Midbrain (tissue), 1 donor: ENCODE measurements around the gene FAM107B.
A peak's percentile ranks its signal among the peaks of the same experiment; 100 is the strongest.

Experiments used
- DNase-seq: peaks from one replicate; lab custom pipeline; 2025; lab: John Stamatoyannopoulos, UW

FAM107B gene

DNA sequence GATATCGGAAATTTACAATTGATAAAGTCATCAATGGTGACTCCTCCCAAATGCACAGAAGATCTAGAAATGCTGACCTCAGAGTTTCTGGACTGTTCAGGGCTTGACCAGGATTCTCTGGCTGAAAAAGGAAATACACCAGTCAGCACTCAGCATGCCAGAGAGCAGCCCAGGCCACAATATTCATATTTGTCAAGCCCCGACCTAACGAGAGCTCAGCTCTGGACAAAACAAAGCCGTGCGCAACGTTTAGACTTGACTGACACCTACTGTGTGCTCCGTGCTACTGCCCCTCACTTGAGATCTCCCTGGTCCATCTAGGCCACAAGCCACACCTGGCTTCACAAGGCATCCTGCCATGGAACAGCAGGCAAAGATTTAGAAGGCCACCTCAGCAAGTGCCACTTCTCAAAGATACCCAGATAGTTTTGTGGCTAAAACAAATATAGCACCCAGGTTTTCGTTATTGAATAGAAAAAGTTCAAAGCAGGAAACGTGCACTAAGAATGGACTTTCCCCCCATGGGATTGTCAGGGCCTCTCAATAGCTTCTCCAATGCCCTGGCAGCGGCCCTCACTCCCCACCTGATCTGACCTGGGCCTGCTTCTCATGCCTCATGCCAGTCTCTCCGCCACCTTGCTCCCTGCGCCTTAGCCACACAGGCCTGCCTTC is 218.3 kb downstream of the FAM107B start:
- no peak for DNase-seq

DNA sequence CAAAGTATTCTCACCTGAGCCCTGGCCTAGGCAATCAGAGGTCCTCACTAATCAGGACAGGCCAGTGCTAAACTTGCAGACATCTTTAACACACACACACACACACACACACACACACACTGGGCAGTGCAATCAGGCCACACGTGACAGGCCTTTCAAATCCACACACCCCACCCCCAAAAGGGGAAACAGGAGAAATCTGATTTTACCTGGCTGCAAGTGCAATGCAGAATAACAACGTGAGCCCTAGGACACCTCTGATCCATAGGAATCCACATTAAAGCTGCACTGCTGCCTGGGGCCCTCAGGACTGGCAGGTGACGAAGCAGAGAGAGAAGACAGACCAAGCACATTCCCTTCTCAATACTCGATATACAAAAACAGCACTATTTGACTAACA is 218.9 kb downstream of the FAM107B start:
- DNase-seq = no peak

DNA sequence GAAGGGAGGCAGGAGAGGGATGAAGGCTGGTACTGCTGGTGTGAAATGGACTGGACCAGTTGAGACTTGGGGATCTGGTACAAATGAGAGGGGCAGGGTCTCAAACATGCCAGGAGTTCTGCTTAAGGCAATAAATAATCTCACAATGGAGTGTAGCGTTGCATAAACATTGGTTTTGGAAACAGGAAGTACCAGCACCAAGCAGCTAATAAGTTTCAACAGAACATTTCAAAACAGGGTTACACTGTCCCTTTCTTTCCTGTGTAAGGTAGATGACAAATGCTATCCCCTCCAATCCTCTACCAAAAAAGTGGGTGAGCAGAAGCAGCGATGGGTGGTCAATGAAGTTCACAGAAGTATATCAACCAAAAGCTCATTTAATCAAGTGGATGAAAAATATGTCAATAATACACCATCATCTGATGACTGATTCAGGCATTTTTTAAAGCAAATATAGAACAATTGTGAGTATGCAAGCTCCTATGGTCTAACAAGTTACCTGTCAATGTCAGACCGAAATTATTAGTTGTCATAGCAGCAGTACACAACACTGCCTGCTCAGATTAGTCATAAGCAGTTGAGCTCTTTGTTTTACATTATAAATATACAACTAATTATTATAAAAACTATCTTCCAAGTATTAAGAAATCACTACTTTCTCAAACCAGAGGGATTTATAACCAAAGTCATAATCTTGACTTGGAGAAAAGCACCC is 220.0 kb downstream of the FAM107B start:
- DNase-seq = no peak

DNA sequence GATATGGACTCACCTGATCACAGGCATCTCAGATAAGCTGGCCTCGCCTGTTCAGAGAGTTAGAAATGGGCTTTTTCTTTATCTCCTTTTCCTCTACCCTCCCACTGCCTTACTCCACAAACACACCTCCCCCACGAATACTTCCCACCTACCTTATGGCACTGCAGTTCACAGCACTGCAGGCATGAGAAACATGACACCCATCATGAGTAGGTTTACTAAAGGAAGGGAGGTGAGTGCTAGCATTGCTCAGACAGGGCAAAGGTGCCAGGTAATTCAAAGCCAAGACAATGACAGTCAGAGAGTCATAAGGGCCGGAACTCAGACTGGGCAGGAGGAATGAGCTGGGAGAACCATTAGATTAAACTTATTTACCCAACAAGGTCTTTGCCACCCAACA is 220.6 kb downstream of the FAM107B start:
- DNase-seq = no peak

DNA sequence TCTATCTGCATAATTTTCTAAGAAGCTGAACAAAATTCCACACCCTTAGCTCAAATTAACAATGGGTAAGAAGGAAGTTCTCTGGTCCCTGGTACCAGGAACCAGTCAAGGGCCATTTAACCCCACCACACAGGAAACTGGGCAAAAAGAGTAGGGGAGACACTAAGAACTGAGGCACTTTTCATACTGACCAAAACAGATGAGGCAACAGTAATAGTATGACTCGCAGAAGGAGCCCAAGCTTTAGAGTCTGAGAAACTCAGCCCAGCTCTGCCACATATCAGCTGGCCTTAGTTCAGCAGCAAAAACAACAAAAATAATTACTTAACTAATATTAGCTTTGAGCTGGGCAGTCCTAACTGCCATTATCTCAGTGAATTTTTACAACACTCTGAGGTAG is 221.2 kb downstream of the FAM107B start:
- no peak for DNase-seq

DNA sequence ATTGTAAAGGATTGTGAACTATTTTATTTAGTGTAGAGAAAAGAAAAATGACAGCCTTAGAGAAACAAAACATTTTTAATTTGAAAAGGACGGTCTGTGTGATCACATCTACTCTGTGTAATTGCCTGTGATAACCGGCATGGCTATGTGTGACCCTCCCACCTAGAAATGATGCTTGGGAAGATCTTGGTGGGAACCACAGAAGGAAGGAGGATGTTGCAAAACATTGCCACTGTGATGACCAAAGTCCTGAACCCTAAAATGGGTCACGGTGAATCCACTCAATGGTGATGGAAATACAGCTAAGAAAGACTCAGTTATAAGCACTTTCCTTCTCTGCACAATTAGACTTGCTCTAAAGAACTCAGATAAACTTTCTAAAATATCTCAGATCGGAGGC is 222.7 kb downstream of the FAM107B start:
- DNase-seq = no peak

DNA sequence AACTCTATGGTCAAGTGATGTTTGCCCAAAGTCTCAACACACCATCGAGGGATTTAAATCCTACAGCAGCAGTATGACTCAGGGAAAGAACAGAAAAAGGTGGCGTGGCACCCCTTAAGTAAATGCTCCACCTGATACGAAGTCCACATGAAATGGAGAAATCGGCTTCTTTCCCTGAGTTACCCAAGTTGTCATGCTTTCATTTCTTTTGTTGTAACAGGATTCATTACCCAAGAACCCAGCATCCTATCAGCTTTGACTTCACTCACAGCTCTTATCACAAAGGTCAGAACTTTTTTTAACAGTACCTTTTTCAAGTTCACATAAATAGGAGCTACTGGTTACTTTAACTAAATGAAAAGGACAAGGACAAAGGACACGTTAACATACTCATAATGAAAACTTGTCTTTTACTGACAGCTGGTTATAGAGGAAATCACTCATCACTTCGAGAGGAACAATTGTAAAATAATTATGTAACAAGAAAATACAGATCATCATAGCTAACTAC is 224.2 kb downstream of the FAM107B start:
- no peak for DNase-seq

DNA sequence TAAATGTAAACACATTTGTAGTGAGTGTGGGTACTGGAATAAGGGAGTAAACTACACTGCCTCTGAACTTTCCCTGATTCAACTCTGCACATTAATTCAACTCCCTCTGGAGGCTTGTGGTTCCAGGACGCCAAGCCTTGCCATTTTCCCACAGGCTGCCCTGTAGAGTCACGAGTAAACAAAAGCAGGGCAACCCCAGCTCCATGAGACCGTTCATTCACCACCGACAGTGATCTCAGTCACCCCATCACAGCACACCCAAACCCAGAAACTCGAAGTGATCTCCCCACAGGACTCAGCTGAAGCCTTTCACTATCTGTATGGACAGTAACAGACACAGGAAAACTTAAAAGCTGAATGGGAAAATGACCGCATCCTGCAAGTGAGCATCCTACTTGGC is 225.2 kb downstream of the FAM107B start:
- peak; percentile 24 for DNase-seq

DNA sequence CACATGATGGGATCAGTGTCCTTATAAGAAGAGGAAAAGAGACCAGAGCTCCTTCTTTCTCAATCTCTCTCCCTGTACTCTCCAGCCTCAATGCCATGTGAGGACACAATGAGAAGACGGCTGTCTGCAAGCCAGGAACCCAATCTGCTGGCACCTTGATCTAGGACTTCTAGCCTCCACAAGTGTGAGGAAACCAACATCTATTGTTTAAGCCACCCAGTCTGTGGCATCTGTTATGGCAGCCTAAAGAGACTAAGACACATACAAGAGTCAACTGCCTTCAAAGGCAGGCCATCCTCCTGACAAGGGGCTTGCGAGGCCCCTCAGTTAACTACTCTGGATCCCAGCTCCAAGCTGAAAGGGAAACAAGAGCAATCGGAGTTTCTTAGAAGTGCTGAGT is 225.7 kb downstream of the FAM107B start:
- DNase-seq = no peak

DNA sequence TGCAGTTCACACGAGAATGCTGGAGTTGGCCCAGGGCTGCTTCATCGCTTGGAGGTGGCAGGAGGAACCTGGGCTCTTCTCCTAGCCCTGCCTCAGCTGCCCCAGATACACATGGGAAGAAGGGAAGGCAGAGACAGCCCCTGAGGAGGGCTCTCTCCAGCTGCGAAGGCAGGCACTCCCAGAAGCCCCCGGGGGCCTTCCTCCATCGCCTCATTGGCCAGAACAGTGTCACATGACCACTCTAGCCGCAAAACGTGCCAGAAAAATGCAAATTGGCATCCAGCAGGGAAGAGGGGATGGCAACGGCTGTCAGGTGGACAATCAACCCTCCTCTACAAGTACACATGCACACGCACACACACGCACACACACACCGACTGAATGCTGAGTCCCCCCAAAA is 226.2 kb downstream of the FAM107B start:
- no peak for DNase-seq

DNA sequence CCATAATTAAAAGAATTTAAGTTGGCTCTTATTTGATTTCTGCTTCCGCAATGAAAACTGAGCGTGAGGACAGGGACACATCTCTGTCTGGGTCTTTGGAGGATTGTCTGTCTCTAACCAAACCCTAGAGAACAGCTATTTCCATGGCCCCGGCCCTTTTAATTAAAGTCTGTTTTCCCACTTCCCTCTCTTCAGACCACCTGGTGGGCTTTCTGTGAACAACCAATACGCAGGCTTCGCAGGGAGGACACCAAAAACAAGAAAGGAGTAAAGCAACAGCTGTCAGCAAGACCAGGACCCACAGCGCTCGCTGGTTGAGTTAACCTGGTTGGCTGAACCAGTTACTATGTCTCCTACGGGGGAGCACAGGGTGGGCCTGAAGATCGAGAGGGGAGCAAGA is 226.9 kb downstream of the FAM107B start:
- DNase-seq = no peak

DNA sequence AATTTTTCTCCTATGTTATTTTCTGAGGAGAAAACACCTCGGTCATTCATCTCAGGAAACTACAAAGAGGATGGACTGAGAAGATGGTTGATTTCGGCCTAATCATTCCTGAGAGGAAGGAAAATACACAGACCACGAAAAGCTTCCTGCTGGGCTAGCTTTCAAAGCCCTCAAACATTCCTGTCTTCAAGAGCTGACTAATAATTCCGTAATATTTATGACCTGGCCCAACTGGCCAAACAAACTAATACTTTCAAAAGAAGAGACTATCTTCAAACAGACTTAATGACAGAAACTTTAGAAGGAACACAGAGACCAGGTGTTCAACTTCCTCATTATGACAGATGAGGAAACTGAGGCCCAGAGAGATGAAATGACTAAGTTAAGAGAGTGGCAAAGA is 228.9 kb downstream of the FAM107B start:
- no peak for DNase-seq

DNA sequence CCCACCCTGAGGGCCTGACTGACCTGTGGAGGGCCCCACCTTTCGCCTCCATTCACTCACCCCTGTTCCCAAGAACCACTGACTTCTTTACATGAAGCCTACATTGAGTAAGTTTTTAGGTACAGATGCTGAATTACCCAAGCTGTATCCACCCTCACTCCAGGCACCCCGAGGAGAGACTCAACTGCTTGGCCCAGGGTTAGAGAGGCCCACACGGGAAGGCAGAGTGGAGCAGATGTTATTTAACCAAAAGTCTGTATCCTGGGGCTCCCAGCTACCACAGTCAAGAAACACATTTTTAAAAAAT is 230.8 kb downstream of the FAM107B start:
- no peak for DNase-seq

DNA sequence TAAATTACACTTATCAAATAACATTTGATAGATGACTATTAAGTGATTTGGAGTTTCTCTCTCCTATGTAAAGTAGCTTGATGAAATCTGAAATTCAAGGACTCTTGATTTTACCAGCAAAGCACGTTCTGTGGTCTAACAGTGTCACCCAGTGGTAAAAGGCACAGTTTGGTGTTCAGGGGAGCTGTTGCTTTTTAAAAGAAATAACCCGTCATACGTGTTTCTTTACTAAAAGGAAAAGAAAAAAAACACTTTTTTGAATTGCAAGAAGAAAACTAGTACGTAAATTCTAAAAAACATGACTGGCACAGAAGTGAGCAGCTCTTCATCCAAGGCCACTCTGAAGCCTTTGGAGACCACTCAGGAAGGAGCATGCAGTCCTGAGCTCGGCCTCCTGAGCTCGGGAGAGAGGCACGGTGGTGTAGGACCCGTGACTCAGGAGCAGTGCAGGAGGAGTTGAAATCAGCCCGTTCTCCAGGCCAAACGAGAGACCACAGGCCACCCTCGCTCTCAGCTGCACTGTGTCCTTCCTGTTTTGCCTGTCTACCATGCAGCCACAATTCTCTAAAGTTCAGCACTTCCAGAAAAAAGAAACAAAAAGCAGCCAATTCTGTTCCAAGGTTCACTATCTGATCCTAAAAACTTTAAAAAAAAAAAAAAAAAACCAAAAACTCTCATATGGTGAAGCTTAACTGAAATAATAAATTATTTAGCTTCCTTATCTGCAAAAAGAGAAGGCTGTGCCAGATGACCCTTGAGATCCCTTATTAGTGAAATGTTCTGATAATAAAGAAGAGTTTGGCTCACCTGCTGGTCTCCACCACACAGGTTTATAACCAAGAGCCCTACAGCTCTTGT is 231.4 kb downstream of the FAM107B start:
- peak; percentile 41 for DNase-seq

DNA sequence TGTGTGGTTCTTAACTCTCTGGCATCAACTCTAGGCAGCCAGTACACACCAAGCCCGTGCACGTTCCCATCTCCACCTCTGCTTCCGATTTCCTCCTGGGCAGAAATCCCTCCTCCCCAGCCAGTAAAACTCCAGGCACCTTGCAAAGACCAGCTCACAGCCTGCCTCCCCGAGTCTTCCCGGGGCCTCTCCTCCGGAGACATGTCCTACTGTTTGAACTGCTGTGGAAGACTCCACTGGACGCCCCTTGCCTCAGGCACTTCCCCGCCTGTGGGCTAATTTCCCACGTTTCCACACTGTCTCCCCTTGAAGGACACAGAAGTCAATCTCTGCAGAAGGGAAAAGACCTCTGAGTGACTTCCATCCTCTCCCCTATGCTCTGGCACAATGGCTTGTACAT is 233.3 kb downstream of the FAM107B start:
- no peak for DNase-seq

DNA sequence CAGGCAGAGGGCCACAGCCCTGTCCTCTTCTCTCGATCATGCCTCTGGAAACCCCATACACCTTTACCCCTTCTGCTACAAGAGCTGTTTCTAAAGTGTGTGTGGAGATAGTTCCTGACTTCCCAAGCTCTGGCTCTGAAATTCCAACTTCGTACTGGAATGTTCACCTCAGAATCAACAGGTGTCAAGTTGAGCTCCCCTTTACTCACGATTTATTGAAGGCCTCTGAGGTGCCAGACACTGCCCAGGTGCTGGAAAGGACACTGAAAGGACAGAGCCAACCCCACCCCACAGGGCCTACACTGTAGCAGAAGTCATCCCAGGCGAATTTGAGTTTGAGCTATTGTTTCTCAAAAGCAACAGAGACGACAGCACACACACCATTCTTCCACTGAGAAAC is 234.1 kb downstream of the FAM107B start:
- no peak for DNase-seq

DNA sequence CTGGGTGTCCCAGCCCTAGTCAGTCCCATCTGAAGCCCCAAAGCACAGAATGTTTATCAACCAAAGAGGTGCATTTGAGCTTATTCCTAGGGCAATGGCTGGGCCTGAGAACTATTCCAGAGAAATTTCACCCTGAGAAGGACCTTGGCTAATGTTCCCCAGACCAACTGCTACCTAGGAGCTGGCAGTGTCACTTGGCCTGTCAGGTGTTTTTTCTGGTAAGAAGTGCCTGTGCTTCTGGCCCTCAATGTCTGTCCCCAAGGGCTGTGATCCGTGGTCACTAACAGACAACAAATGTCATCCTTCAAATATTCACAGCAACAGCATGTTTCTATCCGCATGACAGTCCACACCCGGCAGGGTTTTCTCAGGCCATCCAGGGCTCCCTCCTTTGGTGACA is 234.6 kb downstream of the FAM107B start:
- no peak for DNase-seq

DNA sequence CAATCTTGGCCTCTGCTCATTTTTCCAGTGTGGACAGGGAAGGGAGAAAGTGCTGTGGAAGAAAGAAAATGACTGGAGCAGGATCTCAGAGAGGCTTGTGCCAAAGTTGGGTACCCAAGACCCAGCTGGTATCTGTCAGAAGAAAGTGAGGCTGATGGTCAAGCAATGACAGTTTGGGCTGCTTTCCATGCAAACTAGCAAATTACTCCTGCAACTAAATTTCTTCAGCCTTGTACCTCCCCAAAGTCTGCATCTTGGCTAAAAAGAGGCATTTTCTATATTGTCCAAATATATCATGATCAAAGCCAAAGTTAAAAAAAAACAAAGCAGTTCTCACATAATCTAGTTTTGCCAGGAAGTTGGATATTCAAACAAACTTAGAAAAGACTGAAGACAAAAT is 235.5 kb downstream of the FAM107B start:
- DNase-seq = no peak

DNA sequence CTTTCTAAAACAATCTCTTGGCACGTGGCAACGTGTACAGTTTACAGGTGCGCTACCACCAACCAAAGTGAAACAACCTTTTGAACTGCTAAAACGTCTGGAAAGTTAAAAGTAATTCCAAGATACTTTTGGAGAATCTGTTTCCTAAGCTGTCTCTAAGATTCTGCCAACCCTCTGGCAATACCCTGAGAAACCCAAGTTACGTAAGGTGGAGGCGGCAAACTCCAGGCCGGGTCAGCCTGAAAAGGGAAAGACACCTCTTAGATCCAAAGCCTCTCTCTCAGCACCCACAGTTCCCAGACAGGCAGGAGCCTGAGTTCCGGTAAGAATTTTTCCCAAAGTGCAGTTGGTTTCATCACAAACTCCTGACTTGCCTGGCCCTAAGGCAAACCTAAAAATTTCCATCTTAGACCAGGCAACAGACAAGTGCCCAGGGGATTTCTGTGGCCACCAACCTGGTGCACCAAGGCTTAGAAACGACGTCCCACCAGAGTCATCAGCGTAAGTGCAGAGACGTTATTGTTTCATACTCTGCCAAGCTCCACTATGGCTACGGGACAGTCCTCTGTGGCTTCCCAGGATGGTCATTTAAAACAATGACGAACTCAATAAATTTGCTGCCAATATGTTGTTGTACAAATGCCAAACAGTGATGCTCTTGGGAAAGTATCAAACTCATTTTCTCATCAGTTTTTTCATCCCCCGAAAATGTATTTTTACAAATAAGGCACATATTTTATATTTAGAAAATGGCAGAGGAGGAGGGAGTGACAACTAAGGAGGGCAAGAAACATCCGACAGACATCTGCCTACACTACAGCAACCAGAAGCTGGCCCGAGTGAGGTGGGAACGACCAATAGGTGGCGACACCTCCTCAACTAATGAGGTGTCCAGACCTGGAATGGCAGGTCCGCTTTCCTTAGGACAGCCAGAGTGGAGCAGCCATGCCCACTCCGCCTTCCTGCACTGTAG is 238.2 kb downstream of the FAM107B start:
- DNase-seq = peak; percentile 37

DNA sequence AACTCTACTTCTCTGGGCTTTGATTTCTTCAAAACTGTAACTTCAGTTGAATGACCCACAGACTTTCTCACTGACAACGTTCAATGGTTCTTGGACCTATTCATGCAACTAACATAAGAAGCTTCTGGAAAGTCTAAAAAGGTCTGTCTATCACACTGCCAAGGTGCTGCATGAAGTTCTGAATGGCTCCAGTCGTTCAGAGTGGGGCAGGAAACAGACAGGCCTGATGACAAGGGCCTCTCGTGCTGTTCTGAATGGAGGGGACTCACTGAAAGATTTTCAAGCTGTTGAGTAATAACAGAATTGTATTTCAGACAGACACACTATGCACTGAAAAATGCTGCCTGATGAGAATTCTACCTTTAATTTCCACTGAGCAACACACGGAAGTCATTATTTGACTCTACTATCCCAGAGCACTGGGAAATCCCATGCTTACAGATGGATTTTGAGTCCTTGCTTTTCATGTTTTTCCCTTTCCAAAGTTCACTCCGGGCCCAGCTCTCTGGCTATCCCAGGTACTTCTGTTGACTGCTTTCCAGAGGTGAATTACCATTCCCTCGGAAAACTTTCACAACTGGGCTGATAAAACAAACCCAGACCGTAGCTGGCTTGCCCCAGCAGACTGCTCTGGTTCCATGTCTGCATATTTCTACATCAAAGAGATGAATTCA is 239.1 kb downstream of the FAM107B start:
- no peak for DNase-seq

DNA sequence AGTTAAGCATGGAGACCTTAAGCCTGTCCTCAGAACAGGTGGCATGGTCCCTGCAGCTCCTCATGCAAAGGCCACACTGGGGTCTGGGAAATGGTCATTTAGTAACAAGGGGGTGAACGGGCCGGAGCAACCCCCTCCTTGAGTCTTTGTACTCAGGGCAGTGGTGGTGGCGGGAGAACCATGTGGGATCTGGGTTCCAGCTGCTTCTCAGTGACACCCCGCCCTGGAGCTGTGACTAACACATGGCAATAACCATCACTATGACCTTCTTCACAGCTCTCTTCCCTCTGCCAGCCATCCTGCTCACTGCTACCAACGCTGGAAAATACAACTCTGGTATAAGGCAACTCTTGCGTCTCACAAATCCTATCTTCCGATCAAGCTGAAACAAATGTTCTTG is 240.5 kb downstream of the FAM107B start:
- no peak for DNase-seq
